ENCODE results near the gene COL9A3. TPM values are rescaled to one million over a fixed set of nuclear protein-coding genes. Genes with fewer than 3 reads are reported as not detected.

COL9A3 gene
- total RNA-seq, 2 experiments from 2014 or later, result not detected

GRCh38 chr20:62832212-62832922 is 15.5 kb downstream of the COL9A3 start:
- Mint-ChIP-seq H3K4me1 (ENCODE audit: low read depth) (peaks cover 14% of the 10 kb centered on the region), H3K36me3 (ENCODE audit: low read depth) (no peaks in the 10 kb centered on the region), H3K27me3 (no peaks in the 10 kb centered on the region), H3K9me3 (no peaks in the 10 kb centered on the region), H3K27ac (no peak overlapping the region), H3K4me3 (peak overlapping the region; percentile 27)
- Histone ChIP-seq H3K36me3 (ENCODE audit: insufficient read depth, low read length) (no peaks in the 10 kb centered on the region), H3K4me3 (ENCODE audit: low read length) (no peak overlapping the region), H3K27me3 (ENCODE audit: control insufficient read depth in 1 of 2, insufficient read depth in 2 of 2, low read length in 2 of 2) (no peaks in the 10 kb centered on the region), H3K27ac (ENCODE audit: low read depth in 1 of 2, low read length in 2 of 2) (no peak overlapping the region), H3K9me3 (ENCODE audit: control insufficient read depth in 1 of 2, insufficient read depth in 1 of 2, low read length in 2 of 2) (no peaks in the 10 kb centered on the region), H3K4me1 (ENCODE audit: insufficient read depth, low read length) (peaks cover 8% of the 10 kb centered on the region)
- ChIA-PET POLR2A (no interaction called here), CTCF (no interaction called here)
- peak in 5 of 14 experiments; percentile 25 to 64 (median 38) for DNase-seq
- TF ChIP-seq, protein P1, sequence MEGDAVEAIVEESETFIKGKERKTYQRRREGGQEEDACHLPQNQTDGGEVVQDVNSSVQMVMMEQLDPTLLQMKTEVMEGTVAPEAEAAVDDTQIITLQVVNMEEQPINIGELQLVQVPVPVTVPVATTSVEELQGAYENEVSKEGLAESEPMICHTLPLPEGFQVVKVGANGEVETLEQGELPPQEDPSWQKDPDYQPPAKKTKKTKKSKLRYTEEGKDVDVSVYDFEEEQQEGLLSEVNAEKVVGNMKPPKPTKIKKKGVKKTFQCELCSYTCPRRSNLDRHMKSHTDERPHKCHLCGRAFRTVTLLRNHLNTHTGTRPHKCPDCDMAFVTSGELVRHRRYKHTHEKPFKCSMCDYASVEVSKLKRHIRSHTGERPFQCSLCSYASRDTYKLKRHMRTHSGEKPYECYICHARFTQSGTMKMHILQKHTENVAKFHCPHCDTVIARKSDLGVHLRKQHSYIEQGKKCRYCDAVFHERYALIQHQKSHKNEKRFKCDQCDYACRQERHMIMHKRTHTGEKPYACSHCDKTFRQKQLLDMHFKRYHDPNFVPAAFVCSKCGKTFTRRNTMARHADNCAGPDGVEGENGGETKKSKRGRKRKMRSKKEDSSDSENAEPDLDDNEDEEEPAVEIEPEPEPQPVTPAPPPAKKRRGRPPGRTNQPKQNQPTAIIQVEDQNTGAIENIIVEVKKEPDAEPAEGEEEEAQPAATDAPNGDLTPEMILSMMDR (IDR thresholded peaks at IDR 0.05), result no peak
- intact Hi-C loops (cut with DNase I, micrococcal nuclease), result no loop called here
- ATAC-seq (ENCODE audit: poor library complexity), result peak; percentile 46

GRCh38 chr20:62832951-62833391 is 16.1 kb downstream of the COL9A3 start:
- no peaks in the 10 kb centered on the region for H3K36me3 Mint-ChIP-seq (ENCODE audit: low read depth)
- no peaks in the 10 kb centered on the region for H3K27me3 Mint-ChIP-seq
- H3K9me3 Mint-ChIP-seq, result no peaks in the 10 kb centered on the region

GRCh38 chr20:62834967-62835730 is 18.3 kb downstream of the COL9A3 start:
- ChIA-PET POLR2A (no interaction called here), CTCF (interaction anchor here (0.6 kb wide), 1 partner anchor 26 kb away, joined by 4 read pairs; no protein-coding TSS in a partner anchor)
- intact Hi-C loops (cut with DNase I, micrococcal nuclease), result no loop called here
- Histone ChIP-seq H3K36me3 (ENCODE audit: insufficient read depth, low read length) (no peaks in the 10 kb centered on the region), H3K9me3 (ENCODE audit: control insufficient read depth in 1 of 2, insufficient read depth in 1 of 2, low read length in 2 of 2) (no peaks in the 10 kb centered on the region), H3K4me1 (ENCODE audit: insufficient read depth, low read length) (peaks cover 8% of the 10 kb centered on the region), H3K27me3 (ENCODE audit: control insufficient read depth in 1 of 2, insufficient read depth in 2 of 2, low read length in 2 of 2) (no peaks in the 10 kb centered on the region), H3K27ac (ENCODE audit: low read depth in 1 of 2, low read length in 2 of 2) (no peak overlapping the region), H3K4me3 (ENCODE audit: low read length) (no peak overlapping the region)
- Mint-ChIP-seq H3K36me3 (ENCODE audit: low read depth) (no peaks in the 10 kb centered on the region), H3K27me3 (no peaks in the 10 kb centered on the region), H3K9me3 (no peaks in the 10 kb centered on the region), H3K27ac (no peak overlapping the region), H3K4me3 (no peak overlapping the region), H3K4me1 (ENCODE audit: low read depth) (peaks cover 14% of the 10 kb centered on the region)
- no peak for ATAC-seq (ENCODE audit: poor library complexity)
- no peak for DNase-seq
- TF ChIP-seq, protein P1 (IDR thresholded peaks at IDR 0.05), result no peak

More at GRCh38 chr20:62832951-62833391, 16.1 kb downstream of the COL9A3 start:
- Mint-ChIP-seq H3K4me1 (ENCODE audit: low read depth) (peaks cover 14% of the 10 kb centered on the region), H3K27ac (no peak overlapping the region), H3K4me3 (no peak overlapping the region)
- TF ChIP-seq, protein P1 (IDR thresholded peaks at IDR 0.05), result no peak
- H3K4me3 ChIP-seq (ENCODE audit: low read length), result no peak overlapping the region
- intact Hi-C loops (cut with DNase I, micrococcal nuclease), result no loop called here
- POLR2A ChIA-PET, result no interaction called here
- ATAC-seq (ENCODE audit: poor library complexity) (peak; percentile 17), DNase-seq (no peak)
- H3K9me3 ChIP-seq (ENCODE audit: control insufficient read depth in 1 of 2, insufficient read depth in 1 of 2, low read length in 2 of 2), result no peaks in the 10 kb centered on the region
- H3K36me3 ChIP-seq (ENCODE audit: insufficient read depth, low read length), result no peaks in the 10 kb centered on the region
- H3K27me3 ChIP-seq (ENCODE audit: control insufficient read depth in 1 of 2, insufficient read depth in 2 of 2, low read length in 2 of 2), result no peaks in the 10 kb centered on the region
- no peak overlapping the region for H3K27ac ChIP-seq (ENCODE audit: low read depth in 1 of 2, low read length in 2 of 2)
- H3K4me1 ChIP-seq (ENCODE audit: insufficient read depth, low read length), result peaks cover 8% of the 10 kb centered on the region
- CTCF ChIA-PET, result no interaction called here
